Upper lobe of left lung (tissue), 4 donors: ENCODE data around the gene LAMA2.

Experiments used
- CTCF ChIP-seq, 6 experiments: fragments of 450-650 bp in 4 of 6; fragments of 200-600 bp in 2 of 6; sonication (generic) in 2 of 6; IDR thresholded peaks; one replicate each; pipeline ENCODE4 v1.5.1; 2016 to 2019; ENCODE audit warnings: antibody characterized with exemption in 6 of 6
- EP300 ChIP-seq, 4 donors: sonication (generic); formaldehyde crosslinking; IDR thresholded peaks; one replicate each; pipeline ENCODE4 v1.5.1; 2017; ENCODE audit warnings: antibody characterized with exemption in 4 of 4, control low read depth in 2 of 4
- POLR2AphosphoS5 ChIP-seq, 2 donors: sonication (generic); formaldehyde crosslinking; IDR thresholded peaks; one replicate each; pipeline ENCODE4 v1.5.1; 2017; ENCODE audit warnings: antibody characterized with exemption in 2 of 2

GRCh38 chr6:128903715-128904114 lies 20.8 kb downstream of the LAMA2 start:
- no peak for TF ChIP-seq CTCF (IDR thresholded peaks at IDR 0.05)
- no peak for TF ChIP-seq POLR2AphosphoS5 (IDR thresholded peaks at IDR 0.05)
- no peak for TF ChIP-seq EP300 (IDR thresholded peaks at IDR 0.05)
